PFSK-1 (cell line): ENCODE data around the gene IRF1.

Experiments
- FOXP2 ChIP-seq: optimal IDR thresholded peaks from 2 replicates; pipeline ENCODE3; 2011; ENCODE audit warnings: borderline replicate concordance, control low read depth, inconsistent platforms; ENCODE audit not compliant: insufficient read depth; ENCODE audit errors: extremely low read length, extremely low read depth
- POLR2AphosphoS5 ChIP-seq: IDR thresholded peaks from 2 replicates; pipeline ENCODE4 v1.6.1; 2012; ENCODE audit warnings: low read depth, mild to moderate bottlenecking, control low read depth, low read length, moderate library complexity
- SIN3A ChIP-seq: IDR thresholded peaks from 2 replicates; pipeline ENCODE4 v1.6.1; 2012; ENCODE audit warnings: mild to moderate bottlenecking, low read length, moderate library complexity, borderline replicate concordance; ENCODE audit not compliant: insufficient read depth
- TAF1 ChIP-seq: IDR thresholded peaks from 2 replicates; pipeline ENCODE4 v1.6.1; 2012; ENCODE audit warnings: low read length, control low read depth, borderline replicate concordance; ENCODE audit not compliant: insufficient read depth
- TF ChIP-seq, protein P1 (sequence below), 2 experiments: IDR thresholded peaks; 2 replicates each; pipeline versions ENCODE4 v1.6.1 to v1.8.0; 2011 to 2012; ENCODE audit warnings: low read depth in 2 of 2, low read length in 2 of 2, control low read depth in 1 of 2, inconsistent platforms in 1 of 2, mild to moderate bottlenecking in 1 of 2, moderate library complexity in 1 of 2; ENCODE audit not compliant: insufficient read depth in 1 of 2

The IRF1 gene

DNA sequence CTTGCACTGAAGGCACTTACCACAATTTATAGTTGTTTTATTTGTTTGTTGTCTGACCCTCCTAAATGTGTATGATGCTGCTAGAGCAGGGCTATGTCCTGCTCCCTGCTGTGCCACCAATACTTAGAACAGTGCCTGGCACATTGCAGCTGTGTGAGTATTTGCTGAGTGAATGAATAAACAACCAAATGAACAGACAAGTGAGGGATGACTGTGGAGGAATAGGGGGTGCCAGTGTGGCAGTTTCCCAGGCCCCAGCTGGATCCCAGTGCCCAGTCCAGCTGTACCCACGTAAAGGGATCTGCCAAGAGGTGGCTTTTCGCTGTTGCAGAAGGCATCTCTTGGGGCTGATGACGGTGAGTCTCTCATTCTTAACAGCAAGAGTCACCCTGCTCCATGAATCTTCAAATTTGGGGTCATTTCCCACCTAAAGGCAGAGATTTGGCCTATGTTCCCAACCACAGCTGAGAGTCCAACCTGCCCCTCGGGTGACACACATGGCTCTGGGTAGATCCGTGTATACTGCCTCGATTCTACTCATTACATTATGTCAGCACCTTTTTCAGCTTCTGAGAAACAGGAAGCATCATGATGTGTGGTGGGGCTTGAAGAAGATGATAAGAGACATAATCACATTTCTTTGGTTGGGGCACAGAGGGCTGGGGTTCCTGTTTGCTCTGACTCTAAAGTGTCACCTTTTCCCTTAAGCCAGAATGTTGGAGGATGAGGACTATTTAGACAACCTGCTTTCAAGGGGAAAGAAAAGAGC lies 38.5 kb upstream of the IRF1 start:
- no peak for TF ChIP-seq TAF1
- no peak for TF ChIP-seq SIN3A
- TF ChIP-seq, protein P1, sequence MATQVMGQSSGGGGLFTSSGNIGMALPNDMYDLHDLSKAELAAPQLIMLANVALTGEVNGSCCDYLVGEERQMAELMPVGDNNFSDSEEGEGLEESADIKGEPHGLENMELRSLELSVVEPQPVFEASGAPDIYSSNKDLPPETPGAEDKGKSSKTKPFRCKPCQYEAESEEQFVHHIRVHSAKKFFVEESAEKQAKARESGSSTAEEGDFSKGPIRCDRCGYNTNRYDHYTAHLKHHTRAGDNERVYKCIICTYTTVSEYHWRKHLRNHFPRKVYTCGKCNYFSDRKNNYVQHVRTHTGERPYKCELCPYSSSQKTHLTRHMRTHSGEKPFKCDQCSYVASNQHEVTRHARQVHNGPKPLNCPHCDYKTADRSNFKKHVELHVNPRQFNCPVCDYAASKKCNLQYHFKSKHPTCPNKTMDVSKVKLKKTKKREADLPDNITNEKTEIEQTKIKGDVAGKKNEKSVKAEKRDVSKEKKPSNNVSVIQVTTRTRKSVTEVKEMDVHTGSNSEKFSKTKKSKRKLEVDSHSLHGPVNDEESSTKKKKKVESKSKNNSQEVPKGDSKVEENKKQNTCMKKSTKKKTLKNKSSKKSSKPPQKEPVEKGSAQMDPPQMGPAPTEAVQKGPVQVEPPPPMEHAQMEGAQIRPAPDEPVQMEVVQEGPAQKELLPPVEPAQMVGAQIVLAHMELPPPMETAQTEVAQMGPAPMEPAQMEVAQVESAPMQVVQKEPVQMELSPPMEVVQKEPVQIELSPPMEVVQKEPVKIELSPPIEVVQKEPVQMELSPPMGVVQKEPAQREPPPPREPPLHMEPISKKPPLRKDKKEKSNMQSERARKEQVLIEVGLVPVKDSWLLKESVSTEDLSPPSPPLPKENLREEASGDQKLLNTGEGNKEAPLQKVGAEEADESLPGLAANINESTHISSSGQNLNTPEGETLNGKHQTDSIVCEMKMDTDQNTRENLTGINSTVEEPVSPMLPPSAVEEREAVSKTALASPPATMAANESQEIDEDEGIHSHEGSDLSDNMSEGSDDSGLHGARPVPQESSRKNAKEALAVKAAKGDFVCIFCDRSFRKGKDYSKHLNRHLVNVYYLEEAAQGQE (IDR thresholded peaks at IDR 0.05; ENCODE audit: insufficient read depth in 1 of 2, low read depth in 2 of 2, low read length in 2 of 2): no peak
- no peak for TF ChIP-seq FOXP2
- TF ChIP-seq POLR2AphosphoS5: no peak

DNA sequence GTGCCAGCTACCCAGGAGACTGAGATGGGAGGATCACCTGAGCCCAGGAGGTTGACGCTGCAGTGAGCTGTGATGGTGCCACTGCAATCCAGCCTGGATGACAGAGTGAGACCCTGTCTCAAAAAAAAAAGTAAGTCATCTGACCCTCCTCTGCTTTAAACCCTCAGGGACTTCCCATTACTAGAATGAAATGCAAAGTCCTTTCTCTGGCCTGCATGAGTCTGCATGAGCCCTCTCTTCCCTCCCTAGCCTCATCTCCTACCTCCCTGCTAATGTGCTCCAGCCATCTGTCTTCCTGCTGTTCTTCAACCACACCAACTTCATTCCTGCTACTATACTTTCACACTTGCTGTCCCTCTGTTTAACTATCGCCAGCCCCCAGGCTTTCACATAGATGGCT lies 37.4 kb upstream of the IRF1 start:
- TF ChIP-seq SIN3A (no peak), POLR2AphosphoS5 (no peak), FOXP2 (no peak), TAF1 (no peak)
- TF ChIP-seq, protein P1 (IDR thresholded peaks at IDR 0.05; ENCODE audit: insufficient read depth in 1 of 2, low read depth in 2 of 2, low read length in 2 of 2): no peak

DNA sequence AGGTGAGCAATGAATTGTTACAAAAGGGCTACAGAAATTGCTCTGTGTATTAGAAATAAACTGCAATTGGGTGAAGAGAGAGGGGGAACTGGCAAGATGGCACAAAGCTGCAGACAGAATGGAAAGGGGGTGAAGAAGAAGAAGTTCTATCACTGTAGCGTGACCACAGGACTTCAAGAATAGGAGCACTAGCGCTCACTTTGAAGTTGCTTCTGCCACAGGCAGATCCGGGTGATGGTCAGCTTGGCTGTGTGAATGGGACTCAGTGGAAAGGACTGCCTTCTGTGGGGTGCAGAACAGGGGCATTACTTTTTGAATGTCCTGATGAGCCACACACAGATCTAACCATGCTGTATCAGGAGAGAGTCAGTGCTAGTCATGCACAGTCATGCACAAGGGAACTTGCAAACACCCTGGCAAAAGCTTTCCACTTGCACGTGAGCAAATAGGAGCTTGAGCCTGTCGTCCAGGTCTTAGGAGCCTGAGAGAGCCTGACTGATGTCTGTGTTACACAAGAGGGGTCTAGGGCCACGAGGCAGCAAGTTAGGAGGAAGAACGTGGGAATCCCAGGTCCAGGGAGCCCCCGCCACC lies 36.5 kb upstream of the IRF1 start:
- TF ChIP-seq POLR2AphosphoS5: no peak
- no peak for TF ChIP-seq FOXP2
- no peak for TF ChIP-seq SIN3A
- TF ChIP-seq TAF1: no peak
- TF ChIP-seq, protein P1 (IDR thresholded peaks at IDR 0.05; ENCODE audit: insufficient read depth in 1 of 2, low read depth in 2 of 2, low read length in 2 of 2): no peak

DNA sequence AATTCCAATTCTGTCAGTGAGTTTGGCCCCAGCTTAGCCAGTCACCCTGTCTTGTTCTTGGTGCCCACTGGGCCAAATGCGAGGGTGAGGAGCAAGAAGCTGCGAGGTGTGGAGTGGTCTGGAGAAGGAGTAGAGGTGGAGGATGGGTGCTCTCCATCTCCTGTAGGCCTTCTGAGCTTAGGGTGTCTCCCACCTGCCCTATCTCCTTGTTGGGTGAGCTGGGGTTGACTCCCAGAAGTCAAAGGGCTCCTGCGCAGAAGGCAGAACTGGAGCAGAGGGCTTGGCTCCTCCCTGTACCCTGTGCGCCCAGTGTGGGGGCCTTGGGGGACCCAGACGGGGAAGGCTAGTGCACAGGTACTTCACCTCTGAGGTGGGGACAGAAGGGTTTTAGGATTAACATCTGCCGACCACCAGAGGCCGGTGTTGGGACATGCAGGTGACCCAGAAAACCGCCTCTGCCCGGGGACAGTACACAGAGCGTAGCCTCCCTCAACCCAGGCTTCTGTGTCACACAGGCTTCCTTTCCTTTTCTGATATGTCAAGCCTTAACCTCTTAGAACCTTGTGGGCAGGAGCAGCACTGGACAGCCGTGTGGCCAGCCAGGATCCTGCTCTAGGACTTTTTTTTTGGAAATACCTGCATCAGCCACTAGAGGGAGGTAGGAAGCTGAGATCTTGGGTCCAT lies 35.9 kb upstream of the IRF1 start:
- TF ChIP-seq FOXP2 (no peak), TAF1 (no peak), POLR2AphosphoS5 (no peak), SIN3A (no peak)
- TF ChIP-seq, protein P1 (IDR thresholded peaks at IDR 0.05; ENCODE audit: insufficient read depth in 1 of 2, low read depth in 2 of 2, low read length in 2 of 2): no peak
